Stimulated activated naive CD8-positive, alpha-beta T cell treated with anti-CD3 and anti-CD28 coated beads, Interleukin-15, Interleukin-2, amounts not matched to agents 100 ng/mL and 50 ng/mL, for 24 hours (primary cell): ENCODE measurements around the gene TUBD1.
"Not testable (repeated sequence)": the region's sequence is repeated elsewhere in the genome, so short reads cannot be mapped to it uniquely, and the experiment has no call there.

Experiments
- H3K27ac Mint-ChIP-seq: one replicate; pipeline ENCODE4 v1.8.0; 2021; ENCODE audit warnings: mild to moderate bottlenecking, mixed read lengths
- H3K27me3 Mint-ChIP-seq: one replicate; pipeline ENCODE4 v1.8.0; 2021; ENCODE audit warnings: mixed read lengths
- H3K36me3 Mint-ChIP-seq: one replicate; pipeline ENCODE4 v1.8.0; 2021; ENCODE audit warnings: low read depth, mixed read lengths
- H3K4me1 Mint-ChIP-seq: one replicate; pipeline ENCODE4 v1.8.0; 2021; ENCODE audit warnings: low read depth, mixed read lengths
- H3K4me3 Mint-ChIP-seq: one replicate; pipeline ENCODE4 v1.8.0; 2021; ENCODE audit warnings: mild to moderate bottlenecking, mixed read lengths
- H3K9me3 Mint-ChIP-seq: one replicate; pipeline ENCODE4 v1.8.0; 2021; ENCODE audit warnings: mixed read lengths

The TUBD1 gene

GRCh38 chr17:59842901-59843652, 49.7 kb downstream of the TUBD1 start:
- Mint-ChIP-seq H3K9me3 (no peaks in the 10 kb centered on the region), H3K27ac (peak overlapping the region; percentile 100), H3K36me3 (peaks cover 53% of the 10 kb centered on the region), H3K4me1 (peaks cover 93% of the 10 kb centered on the region), H3K27me3 (no peaks in the 10 kb centered on the region), H3K4me3 (peak overlapping the region; percentile 98)

GRCh38 chr17:59841882-59842263, 50.9 kb downstream of the TUBD1 start:
- Mint-ChIP-seq H3K4me1 (peaks cover 94% of the 10 kb centered on the region), H3K36me3 (peaks cover 59% of the 10 kb centered on the region)
- H3K27me3 Mint-ChIP-seq, result not testable (repeated sequence)

GRCh38 chr17:59841091-59841881, 51.5 kb downstream of the TUBD1 start:
- H3K4me3 Mint-ChIP-seq, result peak overlapping the region; percentile 98
- H3K36me3 Mint-ChIP-seq, result peaks cover 59% of the 10 kb centered on the region
- peaks cover 94% of the 10 kb centered on the region for H3K4me1 Mint-ChIP-seq
- H3K27me3 Mint-ChIP-seq, H3K9me3 Mint-ChIP-seq: not testable (repeated sequence)
- H3K27ac Mint-ChIP-seq, result peak overlapping the region; percentile 100

More at GRCh38 chr17:59841882-59842263, 50.9 kb downstream of the TUBD1 start:
- H3K4me3 Mint-ChIP-seq, result peak overlapping the region; percentile 98
- H3K27ac Mint-ChIP-seq, result peak overlapping the region; percentile 100
- not testable (repeated sequence) for H3K9me3 Mint-ChIP-seq

- peaks cover 92% of the 10 kb centered on the region for H3K4me1 Mint-ChIP-seq
- peak overlapping the region; percentile 98 for H3K4me3 Mint-ChIP-seq
- peak overlapping the region; percentile 100 for H3K27ac Mint-ChIP-seq
- peaks cover 59% of the 10 kb centered on the region for H3K36me3 Mint-ChIP-seq
- H3K9me3 Mint-ChIP-seq, result no peaks in the 10 kb centered on the region
- no peaks in the 10 kb centered on the region for H3K27me3 Mint-ChIP-seq
Observed at GRCh38 chr17:59840329-59841090, 52.2 kb downstream of the TUBD1 start.

GRCh38 chr17:59839651-59840328, 53.0 kb downstream of the TUBD1 start:
- Mint-ChIP-seq H3K4me3 (peak overlapping the region; percentile 98), H3K9me3 (no peaks in the 10 kb centered on the region), H3K27ac (peak overlapping the region; percentile 100), H3K27me3 (no peaks in the 10 kb centered on the region), H3K4me1 (peaks cover 88% of the 10 kb centered on the region), H3K36me3 (peaks cover 59% of the 10 kb centered on the region)

GRCh38 chr17:59838052-59838916, 54.5 kb downstream of the TUBD1 start:
- H3K27ac Mint-ChIP-seq, result peak overlapping the region; percentile 100
- H3K4me3 Mint-ChIP-seq, result peak overlapping the region; percentile 98
- peaks cover 84% of the 10 kb centered on the region for H3K4me1 Mint-ChIP-seq
- no peaks in the 10 kb centered on the region for H3K9me3 Mint-ChIP-seq
- H3K27me3 Mint-ChIP-seq, result no peaks in the 10 kb centered on the region
- H3K36me3 Mint-ChIP-seq, result peaks cover 62% of the 10 kb centered on the region

GRCh38 chr17:59837308-59838051, 55.3 kb downstream of the TUBD1 start:
- no peaks in the 10 kb centered on the region for H3K9me3 Mint-ChIP-seq
- peak overlapping the region; percentile 98 for H3K4me3 Mint-ChIP-seq
- peaks cover 84% of the 10 kb centered on the region for H3K4me1 Mint-ChIP-seq
- H3K36me3 Mint-ChIP-seq, result peaks cover 54% of the 10 kb centered on the region
- no peaks in the 10 kb centered on the region for H3K27me3 Mint-ChIP-seq
- H3K27ac Mint-ChIP-seq, result peak overlapping the region; percentile 100

GRCh38 chr17:59832883-59833379, 59.8 kb downstream of the TUBD1 start:
- peak overlapping the region; percentile 38 for H3K4me3 Mint-ChIP-seq
- H3K27ac Mint-ChIP-seq, result peak overlapping the region; percentile 99
- H3K27me3 Mint-ChIP-seq, result no peaks in the 10 kb centered on the region
- no peaks in the 10 kb centered on the region for H3K9me3 Mint-ChIP-seq
- H3K36me3 Mint-ChIP-seq, result peaks cover 23% of the 10 kb centered on the region
- H3K4me1 Mint-ChIP-seq, result peaks cover 87% of the 10 kb centered on the region

- Mint-ChIP-seq H3K4me3 (peak overlapping the region; percentile 84), H3K4me1 (peaks cover 87% of the 10 kb centered on the region), H3K36me3 (peaks cover 34% of the 10 kb centered on the region), H3K27ac (peak overlapping the region; percentile 99), H3K9me3 (no peaks in the 10 kb centered on the region), H3K27me3 (no peaks in the 10 kb centered on the region)
Observed at GRCh38 chr17:59830846-59831486, 61.8 kb downstream of the TUBD1 start.

- Mint-ChIP-seq H3K4me3 (peak overlapping the region; percentile 84), H3K9me3 (no peaks in the 10 kb centered on the region), H3K36me3 (peaks cover 37% of the 10 kb centered on the region)
Observed at GRCh38 chr17:59830007-59830630, 62.6 kb downstream of the TUBD1 start.

GRCh38 chr17:59829217-59830006, 63.3 kb downstream of the TUBD1 start:
- H3K4me1 Mint-ChIP-seq, result peaks cover 95% of the 10 kb centered on the region
- H3K27ac Mint-ChIP-seq, result peak overlapping the region; percentile 99
- H3K9me3 Mint-ChIP-seq, result no peaks in the 10 kb centered on the region
- peak overlapping the region; percentile 84 for H3K4me3 Mint-ChIP-seq
- no peaks in the 10 kb centered on the region for H3K27me3 Mint-ChIP-seq
- peaks cover 37% of the 10 kb centered on the region for H3K36me3 Mint-ChIP-seq

More at GRCh38 chr17:59830007-59830630, 62.6 kb downstream of the TUBD1 start:
- peak overlapping the region; percentile 99 for H3K27ac Mint-ChIP-seq
- H3K27me3 Mint-ChIP-seq, result no peaks in the 10 kb centered on the region
- H3K4me1 Mint-ChIP-seq, result peaks cover 90% of the 10 kb centered on the region

- not testable (repeated sequence) for H3K27me3 Mint-ChIP-seq, H3K9me3 Mint-ChIP-seq
- Mint-ChIP-seq H3K36me3 (peaks cover 40% of the 10 kb centered on the region), H3K4me3 (peak overlapping the region; percentile 84), H3K27ac (peak overlapping the region; percentile 99), H3K4me1 (peaks cover 97% of the 10 kb centered on the region)
Observed at GRCh38 chr17:59828819-59829216, 63.9 kb downstream of the TUBD1 start.
